ENCODE results near the gene ANKDD1A. TPM values are rescaled to one million over a fixed set of nuclear protein-coding genes. Genes with fewer than 3 reads are reported as not detected.
A peak's percentile ranks its signal among the peaks of the same experiment; 100 is the strongest.

The ANKDD1A gene
- total RNA-seq, 1 donor from 2014 or later, result 4.6 TPM

DNA sequence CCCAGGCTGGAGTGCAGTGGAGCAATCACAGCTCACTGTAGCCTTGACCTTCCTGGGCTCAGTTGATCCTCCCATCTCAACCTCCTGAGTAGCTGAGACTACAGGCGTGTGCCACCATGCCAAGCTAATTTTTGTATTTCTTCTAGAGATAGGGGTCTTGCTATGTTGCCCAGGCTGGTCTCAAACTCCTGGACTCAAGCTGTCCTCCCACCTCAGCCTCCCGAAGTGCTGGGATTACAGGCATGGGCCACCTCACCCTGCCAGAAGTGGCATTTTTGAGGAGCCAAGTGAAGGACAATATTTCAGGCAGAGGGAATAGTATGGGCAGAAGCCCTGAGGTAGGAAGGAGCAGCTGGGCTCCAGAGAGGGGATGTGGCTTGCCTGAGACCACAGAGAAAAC, 4.7 kb downstream of the ANKDD1A start:
- no peak for TF ChIP-seq CTCF (conservative IDR thresholded peaks at IDR 0.05)

DNA sequence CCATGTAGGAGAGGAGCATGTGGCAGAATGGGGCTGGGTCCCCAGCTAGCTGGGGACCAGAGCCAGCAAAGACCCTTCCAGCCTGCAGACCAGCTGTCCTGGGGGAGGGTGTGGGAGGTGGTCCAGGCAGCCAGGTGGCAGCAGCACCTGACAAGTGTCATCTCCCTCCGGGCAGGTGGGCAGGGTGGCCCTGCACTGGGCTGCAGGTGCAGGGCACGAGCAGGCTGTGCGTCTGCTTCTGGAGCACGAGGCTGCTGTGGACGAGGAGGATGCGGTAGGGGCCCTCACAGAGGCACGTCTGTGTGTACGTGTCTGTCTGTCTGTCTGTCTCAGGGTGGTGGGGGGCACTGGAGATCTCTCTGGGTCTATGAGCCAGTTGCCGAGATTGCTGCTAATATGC, 5.5 kb downstream of the ANKDD1A start:
- Mint-ChIP-seq H3K27me3 (ENCODE audit: low read depth) (peaks cover 10% of the 10 kb centered on the region), H3K36me3 (ENCODE audit: low read depth) (no peaks in the 10 kb centered on the region), H3K4me1 (peaks cover 25% of the 10 kb centered on the region), H3K4me3 (peak overlapping the region; percentile 48), H3K9me3 (no peaks in the 10 kb centered on the region), H3K27ac (ENCODE audit: unreplicated experiment) (peak overlapping the region; percentile 89)
- DNase-seq (ENCODE audit: low read depth, low spot score), result no peak
- TF ChIP-seq CTCF (conservative IDR thresholded peaks at IDR 0.05), result no peak

More for the DNA sequence above, 4.7 kb downstream of the ANKDD1A start:
- no peak overlapping the region for H3K4me3 Mint-ChIP-seq
- H3K27ac Mint-ChIP-seq (ENCODE audit: unreplicated experiment), result no peak overlapping the region
- DNase-seq (ENCODE audit: low read depth, low spot score), result no peak
- no peaks in the 10 kb centered on the region for H3K9me3 Mint-ChIP-seq
- H3K27me3 Mint-ChIP-seq (ENCODE audit: low read depth), result peaks cover 14% of the 10 kb centered on the region
- H3K36me3 Mint-ChIP-seq (ENCODE audit: low read depth), result no peaks in the 10 kb centered on the region
- H3K4me1 Mint-ChIP-seq, result peaks cover 29% of the 10 kb centered on the region

DNA sequence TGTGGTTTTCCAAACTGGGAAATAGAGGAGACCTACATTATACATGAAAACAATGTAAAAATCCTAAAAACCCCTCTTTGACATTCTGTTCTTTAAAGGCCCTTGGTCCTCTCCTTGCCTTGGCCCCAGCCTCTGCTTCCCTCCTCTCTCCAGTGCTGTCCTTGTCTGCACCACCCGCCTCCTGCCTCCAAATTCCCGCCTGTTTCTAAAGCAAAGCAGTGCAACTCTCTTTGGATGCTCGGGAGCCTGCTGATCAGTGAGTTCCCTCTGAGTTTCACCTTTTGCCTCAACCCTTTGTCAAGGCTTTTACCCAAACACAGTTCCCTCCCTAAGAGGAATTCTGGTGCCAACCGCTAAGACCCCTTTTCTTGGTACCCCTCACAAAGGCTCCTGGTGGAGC, 8.0 kb downstream of the ANKDD1A start:
- Mint-ChIP-seq H3K36me3 (ENCODE audit: low read depth) (no peaks in the 10 kb centered on the region), H3K27ac (ENCODE audit: unreplicated experiment) (no peak overlapping the region), H3K4me3 (no peak overlapping the region), H3K9me3 (no peaks in the 10 kb centered on the region), H3K27me3 (ENCODE audit: low read depth) (no peaks in the 10 kb centered on the region), H3K4me1 (peaks cover 18% of the 10 kb centered on the region)
- DNase-seq (ENCODE audit: low read depth, low spot score), result no peak
- TF ChIP-seq CTCF (conservative IDR thresholded peaks at IDR 0.05), result no peak

DNA sequence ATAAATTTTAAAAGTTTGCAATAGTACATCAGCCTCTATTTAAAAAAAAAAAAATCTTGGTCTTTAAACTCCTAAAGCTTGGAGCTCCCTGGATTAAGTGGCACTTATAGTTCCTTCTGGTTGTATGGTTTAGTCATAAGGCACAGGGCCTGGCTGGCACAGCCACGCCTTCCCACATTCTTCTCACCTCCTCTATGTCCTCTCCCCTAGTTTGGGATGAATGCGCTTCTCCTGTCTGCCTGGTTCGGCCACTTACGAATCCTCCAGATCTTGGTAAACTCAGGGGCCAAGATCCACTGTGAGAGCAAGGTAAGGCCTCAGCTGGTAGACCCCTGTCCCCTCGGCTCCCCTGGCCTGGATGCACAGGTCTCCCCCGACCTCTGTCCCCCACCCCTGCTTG, 10.0 kb downstream of the ANKDD1A start:
- Mint-ChIP-seq H3K27ac (ENCODE audit: unreplicated experiment) (peak overlapping the region; percentile 71), H3K4me1 (peaks cover 4% of the 10 kb centered on the region), H3K9me3 (no peaks in the 10 kb centered on the region), H3K4me3 (no peak overlapping the region), H3K27me3 (ENCODE audit: low read depth) (no peaks in the 10 kb centered on the region), H3K36me3 (ENCODE audit: low read depth) (no peaks in the 10 kb centered on the region)
- DNase-seq (ENCODE audit: low read depth, low spot score), result no peak
- no peak for TF ChIP-seq CTCF (conservative IDR thresholded peaks at IDR 0.05)

DNA sequence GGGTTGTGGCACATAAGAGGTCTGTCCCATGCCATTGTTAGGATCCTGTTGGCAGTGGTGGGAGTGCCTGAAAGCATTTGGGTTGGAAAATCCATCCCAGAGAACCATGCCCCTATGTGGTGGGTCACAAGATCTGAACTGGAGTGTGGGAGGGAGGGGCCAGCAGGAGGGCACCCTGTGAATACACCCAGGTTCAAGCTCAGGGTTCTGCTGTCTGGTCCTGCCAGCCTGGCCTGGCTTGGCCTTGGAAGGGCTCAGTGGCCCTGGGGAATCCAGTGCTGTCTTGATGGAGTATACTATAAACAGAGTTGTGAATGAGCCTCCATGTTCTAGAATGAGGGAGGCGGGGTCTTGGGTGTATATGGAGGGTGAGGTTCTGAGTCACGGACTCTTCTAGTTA, 11.8 kb downstream of the ANKDD1A start:
- H3K9me3 Mint-ChIP-seq, result no peaks in the 10 kb centered on the region
- H3K4me3 Mint-ChIP-seq, result no peak overlapping the region
- no peak for DNase-seq (ENCODE audit: low read depth, low spot score)
- TF ChIP-seq CTCF (conservative IDR thresholded peaks at IDR 0.05), result no peak
- no peaks in the 10 kb centered on the region for H3K36me3 Mint-ChIP-seq (ENCODE audit: low read depth)
- H3K27ac Mint-ChIP-seq (ENCODE audit: unreplicated experiment), result no peak overlapping the region
- no peaks in the 10 kb centered on the region for H3K27me3 Mint-ChIP-seq (ENCODE audit: low read depth)
- H3K4me1 Mint-ChIP-seq, result no peaks in the 10 kb centered on the region
